ENCODE results near the gene LEKR1.

Gene LEKR1

DNA sequence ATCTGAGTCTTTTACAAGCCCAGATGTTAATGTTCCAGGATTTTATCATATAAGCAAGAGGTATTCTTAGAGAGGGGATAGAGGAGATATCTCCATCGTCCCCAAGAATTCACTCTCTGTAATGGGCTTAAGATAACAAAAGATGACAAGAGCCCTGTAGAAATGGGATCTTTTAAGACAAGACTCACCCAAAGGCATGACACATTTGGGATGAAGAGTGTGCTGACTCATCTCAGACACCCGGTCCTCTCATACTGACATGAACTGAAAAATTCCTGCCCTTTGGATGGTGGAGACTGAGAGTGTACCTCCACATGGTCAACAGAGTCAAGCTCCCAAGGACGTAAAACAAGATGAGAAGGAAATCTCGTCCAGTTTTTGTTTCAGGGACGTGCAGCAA lies 11.0 kb downstream of the LEKR1 start:
- TF ChIP-seq, protein P1, sequence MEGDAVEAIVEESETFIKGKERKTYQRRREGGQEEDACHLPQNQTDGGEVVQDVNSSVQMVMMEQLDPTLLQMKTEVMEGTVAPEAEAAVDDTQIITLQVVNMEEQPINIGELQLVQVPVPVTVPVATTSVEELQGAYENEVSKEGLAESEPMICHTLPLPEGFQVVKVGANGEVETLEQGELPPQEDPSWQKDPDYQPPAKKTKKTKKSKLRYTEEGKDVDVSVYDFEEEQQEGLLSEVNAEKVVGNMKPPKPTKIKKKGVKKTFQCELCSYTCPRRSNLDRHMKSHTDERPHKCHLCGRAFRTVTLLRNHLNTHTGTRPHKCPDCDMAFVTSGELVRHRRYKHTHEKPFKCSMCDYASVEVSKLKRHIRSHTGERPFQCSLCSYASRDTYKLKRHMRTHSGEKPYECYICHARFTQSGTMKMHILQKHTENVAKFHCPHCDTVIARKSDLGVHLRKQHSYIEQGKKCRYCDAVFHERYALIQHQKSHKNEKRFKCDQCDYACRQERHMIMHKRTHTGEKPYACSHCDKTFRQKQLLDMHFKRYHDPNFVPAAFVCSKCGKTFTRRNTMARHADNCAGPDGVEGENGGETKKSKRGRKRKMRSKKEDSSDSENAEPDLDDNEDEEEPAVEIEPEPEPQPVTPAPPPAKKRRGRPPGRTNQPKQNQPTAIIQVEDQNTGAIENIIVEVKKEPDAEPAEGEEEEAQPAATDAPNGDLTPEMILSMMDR (IDR thresholded peaks at IDR 0.05; ENCODE audit: low read depth, low read length, missing control alignments): no peak
- H3K4me3 ChIP-seq (ENCODE audit: low read depth, low read length): no peak overlapping the region
- no peak for DNase-seq (ENCODE audit: low read depth)

DNA sequence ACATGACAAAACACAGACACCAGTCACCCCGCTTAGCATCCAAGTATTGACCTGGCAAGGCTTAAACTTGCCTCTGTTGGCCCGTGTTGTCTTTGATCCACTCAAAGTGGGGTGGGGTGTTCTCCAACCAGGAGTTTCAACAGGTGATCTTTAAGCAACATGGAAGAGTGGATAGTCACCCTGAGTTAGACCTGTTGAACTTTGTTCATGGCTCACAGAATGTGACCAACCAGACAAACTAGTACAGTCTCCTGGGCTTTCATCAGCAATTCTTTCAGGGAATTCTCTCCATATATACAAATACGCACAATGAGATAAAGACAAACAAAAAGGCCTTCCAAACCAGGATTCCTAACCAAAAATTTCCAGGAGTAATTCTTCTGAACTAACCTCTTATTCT lies 11.9 kb downstream of the LEKR1 start:
- no peak for DNase-seq (ENCODE audit: low read depth)
- TF ChIP-seq, protein P1 (IDR thresholded peaks at IDR 0.05; ENCODE audit: low read depth, low read length, missing control alignments): no peak
- H3K4me3 ChIP-seq (ENCODE audit: low read depth, low read length): no peak overlapping the region

DNA sequence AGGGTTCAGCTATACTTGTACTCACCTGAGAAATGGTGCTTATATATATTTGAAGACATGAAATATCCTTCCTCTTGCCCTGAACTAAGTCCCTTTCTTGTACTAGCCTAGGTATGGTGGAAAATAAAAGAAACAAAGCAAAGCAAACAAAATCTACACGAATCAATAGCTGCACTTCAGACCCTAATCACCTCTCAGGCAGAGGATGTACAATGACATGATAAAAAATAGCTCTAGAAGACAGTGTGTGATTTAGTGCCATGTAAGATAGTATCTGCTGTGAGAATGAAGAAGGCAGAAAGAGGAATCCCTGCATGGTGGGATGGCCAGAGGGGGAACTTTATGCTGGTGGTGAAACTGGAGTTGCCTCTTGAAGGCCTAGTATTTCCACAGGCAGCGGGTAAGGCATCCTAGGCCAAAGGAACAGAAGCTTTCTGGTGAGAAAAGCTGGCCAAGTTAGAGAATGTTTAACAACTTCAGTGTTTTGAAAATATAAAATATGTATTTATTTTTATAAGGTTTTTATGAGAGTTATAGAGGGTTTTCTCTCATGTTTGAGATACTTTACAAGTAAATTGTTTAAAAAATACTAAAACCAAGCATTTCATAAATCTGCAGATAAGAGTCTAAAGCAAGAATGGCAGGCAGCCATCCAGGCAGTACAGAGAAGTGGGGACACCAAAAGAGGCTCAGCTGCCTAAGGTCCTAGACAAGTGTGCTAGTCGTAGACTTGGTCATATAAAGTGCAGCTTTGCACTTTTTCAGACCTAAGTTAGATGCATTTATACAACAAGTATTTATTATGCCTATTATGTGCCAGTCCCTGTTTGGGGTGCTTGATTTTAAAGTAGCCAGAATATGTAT lies 14.9 kb downstream of the LEKR1 start:
- TF ChIP-seq, protein P1 (IDR thresholded peaks at IDR 0.05; ENCODE audit: low read depth, low read length, missing control alignments): no peak
- H3K4me3 ChIP-seq (ENCODE audit: low read depth, low read length): no peak overlapping the region
- DNase-seq (ENCODE audit: low read depth): no peak

DNA sequence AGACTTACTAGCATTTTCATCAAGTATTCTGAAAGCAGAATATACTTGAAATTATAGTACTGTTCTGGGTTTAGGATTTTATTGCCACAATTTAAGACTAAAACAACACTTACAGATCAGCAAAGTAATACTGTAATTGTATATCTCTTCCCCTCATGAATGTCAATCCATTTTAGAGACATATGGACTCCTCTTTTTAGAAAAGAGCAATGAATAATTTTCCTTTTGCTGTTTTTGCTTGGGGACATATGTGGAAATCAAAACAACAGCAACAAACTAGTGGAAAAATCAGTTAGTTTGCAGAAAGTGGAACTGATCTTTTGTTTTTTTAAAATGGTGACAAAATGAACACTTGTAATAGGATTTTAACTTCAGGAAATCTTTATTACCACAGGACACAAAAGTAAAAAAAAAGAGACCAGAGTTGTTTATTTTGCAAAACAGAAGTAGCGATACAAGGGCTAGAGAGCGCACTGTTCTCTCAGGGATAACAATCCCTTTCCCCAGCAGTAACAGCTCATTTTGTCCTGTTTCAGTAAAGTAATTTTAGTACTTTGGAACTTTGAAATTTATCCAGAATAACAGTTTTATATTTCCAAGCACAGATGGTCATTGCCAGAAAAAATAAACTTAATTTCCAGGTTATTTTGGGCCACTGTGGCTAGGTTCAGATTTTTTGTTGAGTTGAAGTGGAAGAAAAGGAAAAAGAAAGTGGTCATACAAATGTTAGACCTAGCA lies 17.1 kb downstream of the LEKR1 start:
- no peak overlapping the region for H3K4me3 ChIP-seq (ENCODE audit: low read depth, low read length)
- TF ChIP-seq, protein P1 (IDR thresholded peaks at IDR 0.05; ENCODE audit: low read depth, low read length, missing control alignments): no peak
- DNase-seq (ENCODE audit: low read depth): no peak

DNA sequence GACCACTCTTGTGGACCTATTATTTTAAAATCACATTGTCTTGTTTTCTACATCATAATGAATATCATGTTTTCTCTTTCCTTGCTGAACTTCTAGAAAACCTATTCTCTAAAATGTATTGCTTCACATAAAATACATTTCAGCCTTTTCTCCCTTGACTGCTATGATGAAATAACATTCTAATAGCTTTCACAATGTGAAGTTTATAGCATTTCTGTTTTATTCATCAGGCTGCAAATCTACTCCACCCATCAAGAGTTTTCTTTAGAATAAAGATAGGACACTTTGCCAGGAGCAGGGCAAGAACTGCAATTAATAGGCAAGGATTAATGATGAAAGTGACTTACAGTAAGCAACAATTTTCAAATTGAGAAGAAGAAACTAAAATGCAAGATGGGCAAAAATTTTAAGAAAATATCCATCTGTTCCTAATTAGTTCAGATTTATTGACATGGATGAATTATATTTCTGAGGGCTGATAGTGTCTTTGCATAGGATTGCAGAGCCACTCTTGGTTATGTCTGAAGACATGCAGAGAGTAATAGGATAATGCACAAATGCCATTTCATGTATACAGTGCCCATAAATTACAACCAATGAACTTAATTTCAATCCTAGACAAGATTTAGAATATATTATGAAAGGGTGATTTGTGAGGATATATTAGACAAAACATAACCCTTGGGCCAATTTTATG lies 21.7 kb downstream of the LEKR1 start:
- no peak for DNase-seq (ENCODE audit: low read depth)
- H3K4me3 ChIP-seq (ENCODE audit: low read depth, low read length): no peak overlapping the region
- TF ChIP-seq, protein P1 (IDR thresholded peaks at IDR 0.05; ENCODE audit: low read depth, low read length, missing control alignments): no peak

DNA sequence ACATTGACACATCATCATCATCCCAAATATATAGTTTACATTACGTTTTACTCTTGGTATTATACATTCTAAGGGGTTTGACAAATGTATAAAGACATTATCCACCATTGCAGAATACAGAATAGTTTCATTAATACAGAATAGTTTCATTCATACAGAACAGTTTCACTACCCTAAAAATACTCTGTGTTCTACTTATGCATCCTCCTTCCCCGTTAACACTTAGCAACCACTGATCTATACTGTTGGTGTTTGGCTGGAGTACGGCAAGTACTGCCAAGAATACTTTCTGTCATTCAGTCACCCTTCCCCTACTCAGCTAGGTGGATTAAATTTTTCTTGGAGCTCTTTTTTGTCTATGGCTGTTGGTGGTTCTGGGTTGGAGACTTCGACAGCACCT lies 33.4 kb downstream of the LEKR1 start:
- DNase-seq (ENCODE audit: low read depth): no peak
- TF ChIP-seq, protein P1 (IDR thresholded peaks at IDR 0.05; ENCODE audit: low read depth, low read length, missing control alignments): no peak
- no peak overlapping the region for H3K4me3 ChIP-seq (ENCODE audit: low read depth, low read length)
